K562 (cell line): ENCODE data around the gene TP53BP1. TPM values are rescaled to one million over a fixed set of nuclear protein-coding genes. Genes with fewer than 3 reads are reported as not detected.
A peak's percentile ranks its signal among the peaks of the same experiment; 100 is the strongest.

Source experiments
- ATAC-seq: fragments of 200-7000 bp; cut with Tn5 transposase; 3 replicates; pipeline ENCODE4 v1.9.1; 2020; ENCODE audit warnings: moderate library complexity
- BruUV-seq: library from RNA; stranded (reverse); fragments of 400-500 nt; replicated peaks from 2 replicates; lab custom pipeline; 2021; lab: Mats Ljungman, UMichigan
- CTCF ChIA-PET: fragments of 300-600 bp; formaldehyde crosslinking; extraction: SDS; loops from one replicate; lab custom pipeline; 2021; ENCODE audit warnings: low intra/inter-chr PET ratio; lab: Yijun Ruan, JAX
- POLR2A ChIA-PET: fragments of 300-600, 350-650 bp; sonication (Branson Sonifier 250); formaldehyde crosslinking; extraction: SDS; loops from one replicate; lab custom pipeline; 2021; ENCODE audit warnings: antibody characterized with exemption, inconsistent platforms; lab: Yijun Ruan, JAX
- DNase-seq, 4 experiments: peaks; one replicate each; pipeline versions ENCODE4 v3.0.0 to v3.0.0-alpha.2; 2011 to 2018; ENCODE audit warnings: low spot score in 3 of 4, mixed read lengths in 3 of 4; ENCODE audit errors: extremely low read depth in 1 of 4
- FAIRE-seq: peaks from 2 replicates; lab custom pipeline; 2011; peaks lifted over from hg19 to GRCh38; lab: Jason Lieb, UNC
- H2AFZ ChIP-seq: 2 replicates; pipeline ENCODE4 v1.6.0; 2011; ENCODE audit warnings: low read depth, low read length, control low read depth, inconsistent platforms
- H3K27ac ChIP-seq: fragments of 200-600 bp; 3 replicates; pipeline ENCODE4 v1.8.0; 2011; ENCODE audit warnings: low read depth, mild to moderate bottlenecking, control low read depth, inconsistent platforms, low read length, moderate library complexity, mixed read lengths; ENCODE audit errors: extremely low read depth
- H3K27me3 ChIP-seq, 2 experiments: fragments of 300-600 bp in 1 of 2; 2 replicates in 1 of 2; 3 replicates in 1 of 2; pipeline versions ENCODE4 v1.6.0 to v1.8.0; 2011; ENCODE audit warnings: inconsistent platforms in 2 of 2, low read length in 2 of 2, mild to moderate bottlenecking in 1 of 2, mixed read lengths in 1 of 2, moderate library complexity in 1 of 2; ENCODE audit not compliant: control insufficient read depth in 2 of 2, insufficient read depth in 2 of 2
- H3K36me3 ChIP-seq: fragments of 300-600 bp; 3 replicates; pipeline ENCODE4 v1.8.0; 2011; ENCODE audit warnings: mild to moderate bottlenecking, low read length, inconsistent platforms; ENCODE audit not compliant: control insufficient read depth, insufficient read depth
- H3K4me1 ChIP-seq, 2 experiments: fragments of 200-600 bp in 1 of 2; replicated peaks in 1 of 2; 2 replicates in 1 of 2; 3 replicates in 1 of 2; pipeline versions ENCODE4 v1.5.1 to v1.8.0; 2011; ENCODE audit warnings: inconsistent platforms in 2 of 2, low read length in 2 of 2, mild to moderate bottlenecking in 1 of 2, mixed read lengths in 1 of 2, moderate library complexity in 1 of 2; ENCODE audit not compliant: control insufficient read depth in 2 of 2, insufficient read depth in 2 of 2
- H3K4me2 ChIP-seq: 2 replicates; pipeline ENCODE4 v1.6.1; 2011; ENCODE audit warnings: low read length, control low read depth, inconsistent platforms, mixed read lengths; ENCODE audit not compliant: insufficient read depth
- H3K4me3 ChIP-seq: fragments of 200-600 bp; sonication (generic), shearing (Covaris generic); 2 replicates; pipeline ENCODE4 v1.5.1; 2016; ENCODE audit warnings: control low read depth, inconsistent platforms
- H3K79me2 ChIP-seq: fragments of 200-600 bp; 3 replicates; pipeline ENCODE4 v1.8.0; 2011; ENCODE audit warnings: low read length, inconsistent platforms; ENCODE audit not compliant: control insufficient read depth, insufficient read depth
- H3K9ac ChIP-seq, 2 experiments: 2 replicates each; pipeline versions ENCODE4 v1.6.0 to v1.6.1; 2011; ENCODE audit warnings: low read depth in 2 of 2, low read length in 2 of 2, control low read depth in 1 of 2, inconsistent platforms in 1 of 2, mild to moderate bottlenecking in 1 of 2, mixed read lengths in 1 of 2; ENCODE audit not compliant: insufficient read depth in 1 of 2
- H3K9me1 ChIP-seq: one replicate; pipeline ENCODE4 v1.6.0; 2011; ENCODE audit warnings: inconsistent platforms, mild to moderate bottlenecking, low read length, moderate library complexity; ENCODE audit not compliant: control insufficient read depth, insufficient read depth
- H3K9me3 ChIP-seq: replicated peaks from 2 replicates; pipeline ENCODE4 v1.5.1; 2011; ENCODE audit warnings: low read depth, low read length, inconsistent platforms; ENCODE audit not compliant: control insufficient read depth, insufficient read depth
- H4K20me1 ChIP-seq: replicated peaks from 2 replicates; pipeline ENCODE4 v1.6.1; 2011; ENCODE audit warnings: low read length, inconsistent platforms, mixed read lengths; ENCODE audit not compliant: control insufficient read depth, insufficient read depth
- E2F6 ChIP-seq, 2 experiments: IDR thresholded peaks; 2 replicates each; pipeline ENCODE4 v1.6.1; 2011; ENCODE audit warnings: borderline replicate concordance in 1 of 2, control low read depth in 1 of 2, low read depth in 1 of 2, low read length in 1 of 2, mild to moderate bottlenecking in 1 of 2, mixed read lengths in 1 of 2, moderate library complexity in 1 of 2; ENCODE audit not compliant: insufficient read depth in 1 of 2, insufficient read length in 1 of 2, poor library complexity in 1 of 2, severe bottlenecking in 1 of 2; ENCODE audit errors: extremely low read depth in 1 of 2
- EZH2 ChIP-seq: IDR thresholded peaks from 2 replicates; pipeline ENCODE4 v1.6.1; 2012; ENCODE audit warnings: low read depth, mild to moderate bottlenecking, inconsistent platforms, low read length, borderline replicate concordance
- FIP1L1 ChIP-seq: fragments of 200-400 bp; formaldehyde crosslinking; IDR thresholded peaks from 2 replicates; pipeline ENCODE4 v1.6.1; 2018; ENCODE audit warnings: mild to moderate bottlenecking, low read depth, low read length; ENCODE audit not compliant: poor library complexity, severe bottlenecking
- HDAC1 ChIP-seq, 2 experiments: fragments of 450-650 bp; IDR thresholded peaks; 2 replicates each; pipeline ENCODE4 v1.6.1; 2016 to 2017; ENCODE audit warnings: inconsistent platforms in 1 of 2, mild to moderate bottlenecking in 1 of 2, moderate library complexity in 1 of 2
- HDAC2 ChIP-seq: fragments of 450-650 bp; IDR thresholded peaks from 2 replicates; pipeline ENCODE4 v1.6.1; 2016; ENCODE audit warnings: mild to moderate bottlenecking
- KLF13 ChIP-seq: fragments of 450-650 bp; IDR thresholded peaks from 2 replicates; pipeline ENCODE4 v1.6.1; 2016; ENCODE audit warnings: missing genetic modification characterization, low read depth, mild to moderate bottlenecking, missing compliant biosample characterization, moderate library complexity, borderline replicate concordance
- MIER1 ChIP-seq: fragments of 450-650 bp; IDR thresholded peaks from 2 replicates; pipeline ENCODE4 v1.6.1; 2016; ENCODE audit warnings: antibody characterized with exemption, mild to moderate bottlenecking, low read depth
- PHF20 ChIP-seq: fragments of 450-650 bp; IDR thresholded peaks from 2 replicates; pipeline ENCODE4 v1.6.1; 2018; ENCODE audit not compliant: partially characterized antibody
- SIN3A ChIP-seq, 2 experiments: fragments of 150-350 bp in 1 of 2; IDR thresholded peaks; 2 replicates each; pipeline ENCODE4 v1.6.1; 2011 to 2016; ENCODE audit warnings: borderline replicate concordance in 2 of 2, low read depth in 2 of 2, low read length in 2 of 2, mild to moderate bottlenecking in 2 of 2, moderate library complexity in 2 of 2; ENCODE audit not compliant: control insufficient read depth in 1 of 2
- TCF3 ChIP-seq: sonication (generic); formaldehyde crosslinking; IDR thresholded peaks from 2 replicates; pipeline ENCODE4 v1.4.0; 2020; ENCODE audit warnings: mild to moderate bottlenecking, missing genetic modification reagents
- YY1 ChIP-seq, 3 experiments: IDR thresholded peaks; 2 replicates each; pipeline ENCODE4 v1.6.1; 2011; ENCODE audit warnings: low read length in 2 of 3, mild to moderate bottlenecking in 2 of 3, moderate library complexity in 2 of 3, borderline replicate concordance in 1 of 3, control low read depth in 1 of 3, low read depth in 1 of 3; ENCODE audit not compliant: insufficient read depth in 3 of 3, insufficient replicate concordance in 2 of 3, control insufficient read depth in 1 of 3, insufficient read length in 1 of 3; ENCODE audit errors: extremely low read depth in 1 of 3
- ZBTB9 ChIP-seq: fragments of 450-650 bp; formaldehyde crosslinking; IDR thresholded peaks from 2 replicates; pipeline ENCODE4 v1.4.0; 2020; ENCODE audit warnings: mild to moderate bottlenecking, moderate library complexity
- ZNF311 ChIP-seq: fragments of 250-450 bp; sonication (Bioruptor Pico); IDR thresholded peaks from 2 replicates; pipeline ENCODE4 v1.4.0; 2020; ENCODE audit warnings: mild to moderate bottlenecking, moderate library complexity
- ZNF316 ChIP-seq: fragments of 450-650 bp; IDR thresholded peaks from 2 replicates; pipeline ENCODE4 v1.6.1; 2016
- WGBS: fragments of 100-300 bp; shearing (Covaris generic); methylation state at CpG from one replicate; pipeline ENCODE4 v1.1.6; 2016; ENCODE audit warnings: low coverage, mixed read lengths; ENCODE audit not compliant: insufficient coverage; ENCODE audit errors: missing lambda C conversion rate; 5-methylcytosine and 5-hydroxymethylcytosine counted together
- in situ Hi-C: fragments of 300-500 bp; cut with MboI; formaldehyde crosslinking; loops from 4 replicates; pipeline ENCODE4 v1.15.0; 2018; ENCODE audit warnings: inconsistent platforms, mixed read lengths
- intact Hi-C: fragments of 100-400 bp; cut with micrococcal nuclease; formaldehyde crosslinking; loops from 2 replicates; pipeline ENCODE4 v1.14.2; 2022
- polyA plus RNA-seq, 8 experiments: library from polyadenylated mRNA; depleted of rRNA in 4 of 8; stranded (reverse) in 5 of 8; unstranded in 3 of 8; fragments of >200 nt; fragmentation: Nextera tagmentation in 2 of 8; fragmentation: Illumina TruSeq in 1 of 8; extraction: Ambion mirVana in 2 of 8; extraction: Trizol in 1 of 8; gene quantifications; 2 replicates each; pipeline versions ENCODE4 v1.2.1 to v1.2.3, GENCODE V29; 2011 to 2014; ENCODE audit warnings: inconsistent platforms in 1 of 8, missing spikeins in 1 of 8
- total RNA-seq, 7 experiments: library from RNA; depleted of rRNA in 6 of 7; stranded (reverse); fragments of >200 nt in 6 of 7; fragmentation: Illumina TruSeq in 2 of 7; extraction: Trizol in 2 of 7; gene quantifications; 2 replicates each; pipeline versions ENCODE4 v1.2.1 to v1.2.3, GENCODE V29; 2011 to 2021; ENCODE audit warnings: low replicate concordance in 1 of 7
- TF ChIP-seq, protein P1 (sequence below), 2 experiments: fragments of 450-650 bp in 1 of 2; sonication (generic) in 1 of 2; formaldehyde crosslinking; conservative IDR thresholded peaks; 2 replicates each; pipeline versions ENCODE4 v1.4.0 to v1.8.1; 2020 to 2022; ENCODE audit warnings: mild to moderate bottlenecking in 1 of 2, missing genetic modification reagents in 1 of 2

TP53BP1 gene
- total and polyA plus RNA-seq, 9 of the 15 experiments (the other 6 are each of a cell fraction or from before 2014, with no cell fraction given): 5.7 to 63.3 (median 30.9) TPM

- ChIA-PET POLR2A (interaction anchor here (0.6 to 1.8 kb wide), 6 partner anchors 9 to 93 kb away, joined by 3 to 6 read pairs (median 3); no protein-coding TSS in a partner anchor), CTCF (interaction anchor here (0.6 kb wide), 1 partner anchor 140 kb away, joined by 8 read pairs; no protein-coding TSS in a partner anchor)
- H3K9me1 ChIP-seq: no peaks in the 10 kb centered on the region
- 0% methylated on average over 29 of the region's 45 CpGs for WGBS
- peaks cover 66% of the 10 kb centered on the region for H3K79me2 ChIP-seq
- H3K9me3 ChIP-seq: no peaks in the 10 kb centered on the region
- H3K27ac ChIP-seq: peak overlapping the region; percentile 89
- H3K4me3 ChIP-seq: peak overlapping the region; percentile 74
- peak; percentile 59 to 64 (median 63) for DNase-seq
- in situ Hi-C loops (no loop called here), intact Hi-C loops (loop anchor here (5.0 kb wide), 1 partner anchor 142 kb away; no protein-coding TSS in a partner anchor)
- H3K27me3 ChIP-seq: no peaks in the 10 kb centered on the region
- no TSS peak for BruUV-seq
- peak; percentile 82 for ATAC-seq
- H3K4me1 ChIP-seq: peaks cover 13 to 16% of the 10 kb centered on the region in 2 experiments; a peak in 4 of 5 replicates
- peak overlapping the region; percentile 83 to 98 for H3K9ac ChIP-seq
- peak overlapping the region; percentile 93 for H3K4me2 ChIP-seq
- H3K36me3 ChIP-seq: peaks cover 57% of the 10 kb centered on the region
- H4K20me1 ChIP-seq: 0 out of 2 replicates have a peak, but pooled peaks cover 5% of the 10 kb centered on the region
- peak overlapping the region; percentile 98 for H2AFZ ChIP-seq
- peak; percentile 75 for FAIRE-seq
- peak; percentile 90 to 93; a peak in 3 of 4 replicates for TF ChIP-seq SIN3A (IDR thresholded peaks at IDR 0.05; ENCODE audit: borderline replicate concordance in 2 of 2, control insufficient read depth in 1 of 2, low read depth in 2 of 2, low read length in 2 of 2)
- peak in 2 of 3 experiments; percentile 6 for TF ChIP-seq YY1 (IDR thresholded peaks at IDR 0.05; ENCODE audit: borderline replicate concordance in 1 of 3, control insufficient read depth in 1 of 3, extremely low read depth in 1 of 3, insufficient read depth in 3 of 3, insufficient read length in 1 of 3, insufficient replicate concordance in 2 of 3, low read depth in 1 of 3, low read length in 2 of 3)
- no peak for TF ChIP-seq ZNF316
- TF ChIP-seq, protein P1, sequence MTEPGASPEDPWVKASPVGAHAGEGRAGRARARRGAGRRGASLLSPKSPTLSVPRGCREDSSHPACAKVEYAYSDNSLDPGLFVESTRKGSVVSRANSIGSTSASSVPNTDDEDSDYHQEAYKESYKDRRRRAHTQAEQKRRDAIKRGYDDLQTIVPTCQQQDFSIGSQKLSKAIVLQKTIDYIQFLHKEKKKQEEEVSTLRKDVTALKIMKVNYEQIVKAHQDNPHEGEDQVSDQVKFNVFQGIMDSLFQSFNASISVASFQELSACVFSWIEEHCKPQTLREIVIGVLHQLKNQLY (CRISPR knock-in tag; conservative IDR thresholded peaks at IDR 0.05): no peak
- TF ChIP-seq EZH2: no peak
- peak; percentile 64 for TF ChIP-seq PHF20
- no peak for TF ChIP-seq ZNF311 (CRISPR knock-in tag)
- TF ChIP-seq FIP1L1: peak; percentile 17
- TF ChIP-seq ZBTB9 (CRISPR knock-in tag): no peak
- no peak for TF ChIP-seq TCF3 (CRISPR knock-in tag)
- TF ChIP-seq HDAC1 (IDR thresholded peaks at IDR 0.05): peak in 1 of 2 experiments; percentile 77; a peak in 1 of 4 replicates
- no peak for TF ChIP-seq E2F6 (IDR thresholded peaks at IDR 0.05; ENCODE audit: borderline replicate concordance in 1 of 2, extremely low read depth in 1 of 2, insufficient read depth in 1 of 2, insufficient read length in 1 of 2, low read depth in 1 of 2, low read length in 1 of 2, poor library complexity in 1 of 2, severe bottlenecking in 1 of 2)
- 0 out of 2 replicates have a peak, but pooled peaks have one; percentile 62 for TF ChIP-seq KLF13 (tag)
- TF ChIP-seq HDAC2: peak; percentile 68; the same call in 1 of the 2 replicates
- 0 out of 2 replicates have a peak, but pooled peaks have one; percentile 61 for TF ChIP-seq MIER1
Measured at GRCh38 chr15:43370310-43370974, 122.5 kb downstream of the TP53BP1 start.
